GDM1 (cell line): ENCODE measurements around the gene GTF2F2.
"Not testable (repeated sequence)": the region's sequence is repeated elsewhere in the genome, so short reads cannot be mapped to it uniquely, and the experiment has no call there.

Experiments used
- DNase-seq: peaks from one replicate; lab custom pipeline; 2025; lab: John Stamatoyannopoulos, UW

Gene GTF2F2

DNA sequence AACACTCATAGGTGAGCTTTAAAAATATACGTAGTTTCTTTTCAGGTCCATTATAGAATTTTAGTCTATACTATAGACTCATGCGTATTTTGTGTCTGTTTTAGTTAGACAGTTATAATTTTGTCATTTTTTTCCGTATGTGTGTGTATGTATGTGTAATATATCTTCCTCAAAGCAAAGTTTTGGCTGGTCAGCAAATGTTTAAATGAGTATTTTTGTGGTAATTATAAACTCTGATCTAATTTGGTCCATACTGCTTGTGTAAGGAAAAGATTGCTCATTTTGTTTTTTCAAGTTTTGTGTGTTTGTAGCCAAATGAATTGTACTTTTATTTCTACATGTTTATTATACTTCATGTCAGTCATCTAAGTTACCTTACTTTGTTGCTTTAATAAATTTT is 60.0 kb downstream of the GTF2F2 start:
- DNase-seq, result no peak

DNA sequence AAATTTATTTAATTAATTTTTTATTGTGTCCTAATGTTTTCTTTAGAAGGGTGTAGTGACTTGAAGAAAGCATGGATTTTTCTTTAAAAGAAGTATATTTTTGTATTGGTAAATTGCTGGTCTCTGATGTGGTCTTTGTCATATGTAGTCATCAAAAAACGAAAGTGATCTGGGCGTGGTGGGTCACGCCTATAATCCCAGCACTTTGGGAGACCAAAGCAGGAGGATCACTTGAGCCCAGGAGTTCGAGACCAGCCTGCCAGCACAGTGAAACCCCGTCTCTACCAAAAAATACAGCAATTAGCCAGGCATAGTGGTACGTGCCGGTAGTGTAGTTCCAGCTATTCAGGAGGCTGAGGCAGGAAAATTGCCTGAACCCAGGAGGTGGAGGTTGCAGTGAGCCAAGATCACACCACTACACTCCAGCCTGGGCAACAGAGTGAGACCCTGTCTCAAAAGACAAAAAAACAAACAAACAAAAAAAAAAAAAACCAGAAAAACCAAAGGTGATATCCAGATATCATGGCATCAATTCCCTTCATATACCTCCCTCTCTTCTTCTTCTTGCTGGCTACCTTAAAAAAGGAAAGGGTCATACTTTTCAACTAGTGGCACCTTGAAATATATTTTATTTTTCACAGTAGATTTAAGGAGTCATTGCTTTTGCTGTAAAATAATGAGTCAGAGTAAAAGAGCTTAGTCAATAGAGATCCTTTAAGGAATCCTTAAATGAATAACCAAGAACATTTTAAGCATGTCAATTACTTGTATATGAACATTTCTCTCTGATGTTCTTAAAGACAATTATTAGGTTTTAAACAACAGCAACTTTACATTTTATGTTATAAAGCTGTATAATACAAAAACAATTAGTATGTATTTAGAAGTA is 60.6 kb downstream of the GTF2F2 start:
- DNase-seq, result no peak

DNA sequence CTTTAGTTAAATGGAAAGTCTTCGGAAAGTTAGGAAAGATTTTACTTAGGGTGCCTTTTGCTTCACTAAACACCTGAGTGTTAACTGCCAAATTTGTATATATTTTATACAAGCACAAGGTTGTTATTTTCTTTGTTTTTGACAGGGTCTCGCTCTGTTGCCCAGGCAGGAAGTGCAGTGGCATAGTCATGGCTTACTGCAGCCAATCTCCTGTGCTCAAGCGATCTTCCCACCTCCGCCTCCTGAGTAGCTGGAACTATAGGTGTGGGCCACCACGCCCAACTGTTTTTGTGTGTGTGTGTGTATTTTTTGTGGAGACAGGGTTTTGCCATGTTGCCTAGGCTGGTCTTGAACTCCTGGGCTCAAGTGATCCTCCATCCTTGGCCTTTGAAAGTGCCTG is 64.4 kb downstream of the GTF2F2 start:
- no peak for DNase-seq

DNA sequence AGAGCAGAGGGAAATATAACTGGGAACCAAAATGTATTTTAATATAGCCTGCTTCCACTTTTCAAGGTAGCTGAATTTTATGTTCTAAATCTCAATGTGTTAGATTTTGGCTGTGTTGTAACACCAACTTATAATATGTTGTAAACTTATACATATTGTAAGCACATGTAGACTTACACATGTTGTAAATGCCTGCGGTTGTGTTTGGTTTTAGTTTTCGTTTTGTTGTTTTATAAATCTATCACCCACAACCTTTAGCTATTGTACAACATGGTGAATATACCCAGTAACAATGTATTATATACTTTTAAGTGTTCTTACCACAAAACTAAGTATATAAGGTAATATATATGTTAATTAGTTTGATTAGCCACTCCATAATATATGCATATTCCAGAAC is 65.0 kb downstream of the GTF2F2 start:
- no peak for DNase-seq

DNA sequence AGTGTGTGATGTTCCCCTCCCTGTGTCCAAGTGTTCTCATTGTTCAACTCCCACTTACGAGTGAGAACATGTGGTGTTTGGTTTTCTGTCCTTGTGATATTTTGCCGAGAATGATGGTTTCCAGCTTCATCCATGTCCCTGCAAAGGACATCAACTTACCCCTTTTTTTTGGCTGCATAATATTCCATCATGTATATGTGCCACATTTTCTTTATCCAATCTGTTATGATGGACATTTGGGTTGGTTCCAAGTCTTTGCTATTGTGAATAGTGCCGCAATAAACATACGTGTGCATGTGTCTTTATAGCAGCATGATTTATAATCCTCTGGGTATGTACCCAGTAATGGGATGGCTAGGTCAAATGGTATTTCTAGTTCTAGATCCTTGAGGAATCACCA is 68.8 kb downstream of the GTF2F2 start:
- not testable (repeated sequence) for DNase-seq

DNA sequence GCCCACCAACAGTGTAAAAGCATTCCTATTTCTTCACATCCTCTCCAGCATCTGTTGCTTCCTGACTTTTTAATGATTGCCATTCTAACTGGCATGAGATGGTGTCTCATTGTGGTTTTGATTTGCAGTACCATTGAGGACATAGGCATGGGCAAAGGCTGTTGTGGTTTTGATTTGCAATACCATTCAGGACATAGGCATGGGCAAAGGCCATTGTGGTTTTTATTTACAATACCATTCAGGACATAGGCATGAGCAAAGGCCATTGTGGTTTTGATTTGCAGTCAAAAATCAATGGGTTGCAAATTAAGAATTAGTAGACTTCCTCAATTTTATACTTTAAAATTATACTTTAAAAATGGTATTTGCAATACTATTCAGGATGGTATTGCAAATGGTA is 69.2 kb downstream of the GTF2F2 start:
- DNase-seq, result not testable (repeated sequence)

DNA sequence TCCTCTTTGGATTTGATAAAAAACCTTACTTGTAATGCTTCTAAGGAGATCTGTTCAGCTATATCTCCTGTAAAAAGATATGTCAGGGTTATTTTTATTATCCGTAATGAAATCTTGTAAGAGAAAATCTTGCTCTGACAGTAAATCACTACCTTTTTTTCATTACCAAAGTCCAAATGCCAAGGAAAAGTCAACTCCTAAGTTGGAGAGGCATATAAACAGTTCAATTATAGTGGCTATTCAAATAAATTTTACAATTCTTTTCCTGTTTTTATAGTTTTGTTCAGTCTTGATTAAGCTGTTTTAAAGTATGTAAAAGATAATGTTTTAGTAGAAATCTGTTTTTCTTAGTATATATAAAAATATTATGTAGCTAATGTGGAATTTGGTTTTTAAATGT is 71.6 kb downstream of the GTF2F2 start:
- DNase-seq, result no peak

DNA sequence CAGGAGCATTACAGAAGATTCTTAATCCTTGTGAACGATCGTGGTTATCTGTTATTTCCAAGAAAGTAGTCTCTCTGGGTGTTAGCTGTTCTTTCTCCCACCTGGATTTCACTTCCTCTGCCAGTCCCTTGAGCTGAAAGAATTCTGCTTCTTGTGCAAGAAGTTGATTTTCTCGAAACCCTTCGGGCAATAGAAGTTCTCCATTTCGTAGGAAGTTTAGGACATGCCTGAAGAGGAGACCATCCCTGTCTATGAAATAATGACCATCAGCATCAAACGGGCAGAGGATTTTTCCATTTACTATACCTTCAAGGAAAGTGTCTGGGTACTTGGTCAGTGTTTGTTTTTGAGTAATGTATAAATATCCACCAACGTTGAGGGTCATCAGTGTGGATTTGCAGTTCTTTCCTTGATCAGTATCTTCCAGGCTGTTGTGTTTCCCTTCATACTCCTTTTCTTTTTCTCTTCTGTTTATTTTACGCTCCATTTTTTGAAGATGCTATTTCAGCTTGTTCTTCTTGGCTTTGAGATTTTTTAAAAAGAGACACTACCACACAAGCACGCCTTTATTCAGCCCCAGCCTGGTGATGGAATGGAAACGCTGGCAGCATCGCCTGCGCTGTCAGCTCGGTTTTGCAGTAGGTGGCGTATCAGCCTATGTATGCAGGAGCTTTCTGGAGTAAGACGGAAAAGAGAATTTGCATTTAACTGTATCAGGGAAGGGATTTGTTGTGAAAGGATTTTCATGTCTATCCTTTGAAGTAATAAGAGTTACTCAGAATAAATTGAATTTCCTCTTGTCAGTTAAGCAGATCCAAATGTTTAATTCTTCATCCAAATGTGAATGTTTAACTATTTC is 74.0 kb downstream of the GTF2F2 start:
- no peak for DNase-seq

DNA sequence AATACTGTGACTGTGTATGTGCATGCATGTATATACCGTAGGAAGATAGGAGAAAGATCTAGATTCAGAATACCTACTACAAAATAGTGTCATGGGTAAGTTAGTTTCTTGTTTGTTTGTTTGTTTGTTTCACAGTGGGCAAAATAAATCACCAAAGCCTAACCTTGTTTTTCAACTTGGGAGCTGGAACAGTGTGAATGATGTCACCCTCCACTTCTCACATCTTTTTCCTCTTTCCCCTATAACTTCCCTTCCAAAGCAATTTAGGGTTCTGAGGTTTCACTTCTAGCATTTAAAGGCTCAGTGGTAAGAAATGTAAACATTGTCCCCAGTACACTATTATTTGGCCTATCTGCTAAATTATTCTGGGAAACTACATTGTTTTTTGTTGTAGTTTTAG is 75.1 kb downstream of the GTF2F2 start:
- DNase-seq, result no peak

DNA sequence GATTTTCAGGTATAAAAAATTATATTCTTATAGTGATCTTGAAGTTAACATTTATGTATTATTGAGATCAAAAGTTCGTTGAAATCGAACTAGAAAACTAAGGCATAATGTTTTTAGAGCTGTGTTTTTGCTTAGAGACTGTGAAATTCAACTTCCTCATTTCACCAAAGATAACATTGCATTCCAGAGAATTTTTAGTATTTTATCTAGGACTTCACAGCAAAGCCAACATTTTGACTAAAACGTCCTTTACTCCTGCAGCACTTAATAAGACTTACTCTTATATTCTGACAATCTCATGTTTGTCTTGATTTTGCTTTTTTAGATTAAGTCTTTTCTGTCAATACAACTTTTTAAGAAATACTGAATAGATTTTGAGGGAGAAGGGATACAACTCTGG is 75.8 kb downstream of the GTF2F2 start:
- no peak for DNase-seq

DNA sequence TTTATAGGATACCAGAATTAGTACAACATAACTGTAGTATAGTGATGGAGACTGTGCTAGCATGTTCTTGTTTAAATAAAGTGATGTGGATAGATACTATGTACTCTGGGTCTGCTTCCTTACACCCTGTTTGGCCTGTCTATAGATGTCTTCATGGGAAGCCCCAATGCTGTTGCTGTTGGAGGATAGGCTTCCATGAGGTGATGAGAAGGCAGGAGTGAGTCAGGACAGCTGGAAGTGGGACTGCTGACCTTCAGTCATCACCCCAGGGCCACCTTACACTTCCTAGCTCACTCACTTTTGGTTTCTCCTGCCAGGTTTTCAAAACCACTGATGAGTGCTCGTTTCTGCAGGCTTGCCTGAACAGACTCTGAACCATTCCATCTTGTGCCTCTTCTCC is 76.3 kb downstream of the GTF2F2 start:
- no peak for DNase-seq

DNA sequence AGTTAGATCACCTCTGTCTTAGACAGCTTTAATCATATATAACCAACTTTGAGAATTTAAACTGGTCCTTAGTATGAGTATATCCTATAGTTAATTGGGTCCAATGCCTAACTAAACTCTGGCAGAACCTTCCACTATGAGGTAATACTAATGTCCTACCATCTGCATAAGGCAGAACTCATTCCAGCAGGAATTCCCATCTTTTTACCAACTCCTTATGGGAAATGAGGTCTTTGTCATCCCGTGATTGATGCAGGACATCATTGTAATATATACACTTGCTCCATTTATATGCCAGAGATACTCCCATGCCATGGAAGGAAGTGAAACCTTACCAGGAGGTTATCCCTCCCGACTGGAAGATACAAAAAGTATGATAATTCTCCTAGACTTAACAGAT is 77.7 kb downstream of the GTF2F2 start:
- no peak for DNase-seq

DNA sequence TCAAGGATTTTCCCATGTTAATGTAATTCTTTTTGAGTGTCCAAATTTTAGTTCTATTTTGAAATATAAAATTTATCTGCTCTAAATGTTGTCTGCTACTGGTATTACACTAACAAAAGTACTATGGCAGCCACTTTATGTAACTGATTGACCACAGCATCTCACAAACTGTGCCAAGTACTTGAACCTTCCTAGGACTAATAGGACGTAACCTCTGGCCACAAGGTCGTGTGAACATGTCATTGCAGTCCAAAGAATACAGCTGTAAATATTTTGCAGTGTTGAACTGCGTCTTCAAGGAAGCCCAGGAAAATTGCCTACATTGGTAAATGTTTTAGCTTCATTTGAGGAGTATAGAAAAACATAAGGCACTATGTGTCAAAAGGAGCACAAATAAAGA is 78.6 kb downstream of the GTF2F2 start:
- no peak for DNase-seq

DNA sequence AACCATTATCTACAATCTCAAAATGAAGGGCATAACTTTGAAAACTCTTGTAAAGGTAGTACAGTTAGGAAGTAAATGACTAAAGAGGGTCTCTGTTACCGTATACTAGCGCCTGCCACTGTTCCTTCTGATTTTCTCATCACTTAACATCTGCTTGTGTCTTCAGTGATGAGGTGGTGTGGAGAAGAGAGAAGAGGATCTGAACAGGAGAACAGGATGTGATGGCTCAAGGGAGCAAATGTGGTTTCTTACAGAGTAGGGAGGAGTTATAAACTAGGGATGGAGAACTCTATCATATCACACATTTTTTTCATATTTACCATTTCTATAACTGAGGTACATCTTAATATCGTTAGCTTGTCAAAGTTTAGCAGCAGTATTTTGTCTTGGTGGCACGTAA is 79.4 kb downstream of the GTF2F2 start:
- no peak for DNase-seq

DNA sequence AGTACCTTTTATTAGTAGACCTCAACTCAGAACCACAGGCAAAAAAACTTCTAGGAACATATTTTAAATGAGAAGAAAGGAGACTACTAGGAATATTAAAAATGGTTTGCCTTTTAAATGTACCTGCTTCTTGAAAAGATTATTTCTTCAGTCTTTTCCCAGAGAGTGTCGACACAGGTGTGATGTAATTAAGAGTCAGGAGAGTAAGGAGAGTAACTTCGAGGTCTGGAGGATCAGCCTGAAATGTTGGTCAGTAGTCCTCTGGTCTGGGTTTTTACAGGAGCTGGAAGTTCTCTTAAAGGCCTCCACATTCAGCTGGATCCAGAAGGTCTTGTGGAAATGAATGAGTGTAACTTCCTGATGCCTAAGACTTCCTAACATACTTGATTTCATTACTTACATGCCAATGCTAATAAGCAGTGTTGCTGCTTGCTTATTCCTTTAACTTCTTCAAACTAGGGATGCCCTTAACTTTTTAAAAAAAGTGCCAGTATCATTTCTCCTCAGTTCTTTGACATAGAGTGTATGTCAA is 80.5 kb downstream of the GTF2F2 start, which contains the start of gene KCTD4:
TSS of gene KCTD4 (minus strand) at position 345 of the 532 bp plus-strand sequence. CDS start 6,478 bp downstream, outside the sequence.
- DNase-seq, result no peak

DNA sequence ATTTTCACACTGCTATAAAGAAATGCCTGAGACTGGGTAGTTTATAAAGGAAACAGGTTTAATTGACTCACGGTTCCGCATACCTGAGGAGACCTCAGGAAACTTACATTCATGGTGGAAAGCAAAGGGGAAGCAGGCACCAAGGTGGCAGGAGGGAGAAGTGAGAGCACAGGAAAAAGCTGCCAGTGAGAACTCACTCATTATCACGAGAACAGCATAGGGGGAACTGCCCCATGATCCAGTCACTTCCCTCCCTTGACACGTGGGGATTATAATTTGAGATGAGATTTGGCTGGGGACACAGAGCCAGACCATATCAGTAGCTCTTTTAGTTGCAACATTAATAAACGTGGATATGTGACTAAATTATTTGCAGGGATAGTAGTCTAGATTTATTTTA is 84.8 kb downstream of the GTF2F2 start:
- DNase-seq, result peak; percentile 28

DNA sequence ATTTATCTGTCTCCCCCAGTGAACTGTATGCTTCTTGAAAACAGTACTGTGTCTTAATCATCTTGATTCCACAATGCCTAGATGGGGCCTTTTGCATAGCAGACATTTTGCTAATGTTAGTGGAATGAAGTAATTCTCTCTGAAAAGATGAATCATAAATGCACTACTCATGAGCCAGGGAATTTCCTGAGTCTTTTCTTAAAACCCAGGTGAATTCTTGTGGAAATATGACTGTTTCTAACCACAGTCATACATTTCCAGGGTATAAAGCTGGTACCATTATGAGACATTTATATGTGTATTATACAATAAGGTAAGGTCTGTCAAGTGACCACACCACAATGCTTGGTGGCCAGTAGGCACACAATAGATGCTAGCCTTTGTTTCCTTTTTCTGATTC is 86.0 kb downstream of the GTF2F2 start:
- no peak for DNase-seq

DNA sequence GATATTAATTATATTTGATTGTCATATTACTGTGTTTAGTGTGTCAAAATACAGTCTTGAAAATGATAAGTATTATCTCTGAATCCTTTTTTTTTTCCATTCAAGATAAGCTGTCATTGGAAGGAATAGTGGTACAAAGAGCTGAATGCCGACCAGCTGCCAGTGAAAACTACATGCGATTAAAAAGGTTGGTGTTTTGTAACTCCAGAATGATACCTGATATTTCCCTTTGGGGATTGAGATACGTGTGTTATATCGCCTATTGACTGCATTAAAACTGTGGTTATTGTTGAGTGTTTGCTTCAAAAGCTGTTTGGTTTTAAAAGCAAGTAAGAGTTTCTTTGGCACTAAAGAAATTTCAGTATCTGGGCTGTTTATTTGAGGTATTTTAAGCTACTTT is 87.0 kb downstream of the GTF2F2 start:
- no peak for DNase-seq

DNA sequence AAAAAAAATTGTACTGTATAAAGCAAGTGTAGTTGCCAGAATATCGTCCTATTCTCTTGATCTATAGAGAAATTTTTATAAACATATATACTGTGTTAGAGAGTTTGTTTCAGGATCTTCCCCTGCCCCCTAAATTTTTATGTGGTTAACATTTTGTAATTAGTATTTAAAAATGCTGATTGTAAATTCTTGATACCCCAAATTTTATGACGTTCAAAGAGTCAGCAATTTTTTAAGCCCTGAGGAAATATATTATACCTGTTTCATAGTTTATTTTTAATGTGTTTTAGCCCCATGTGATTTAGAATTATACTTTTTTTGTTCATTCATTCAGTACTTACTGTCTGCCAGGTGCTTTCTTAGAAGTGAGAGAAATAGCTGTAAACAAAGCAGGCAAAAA is 87.8 kb downstream of the GTF2F2 start:
- DNase-seq, result no peak

DNA sequence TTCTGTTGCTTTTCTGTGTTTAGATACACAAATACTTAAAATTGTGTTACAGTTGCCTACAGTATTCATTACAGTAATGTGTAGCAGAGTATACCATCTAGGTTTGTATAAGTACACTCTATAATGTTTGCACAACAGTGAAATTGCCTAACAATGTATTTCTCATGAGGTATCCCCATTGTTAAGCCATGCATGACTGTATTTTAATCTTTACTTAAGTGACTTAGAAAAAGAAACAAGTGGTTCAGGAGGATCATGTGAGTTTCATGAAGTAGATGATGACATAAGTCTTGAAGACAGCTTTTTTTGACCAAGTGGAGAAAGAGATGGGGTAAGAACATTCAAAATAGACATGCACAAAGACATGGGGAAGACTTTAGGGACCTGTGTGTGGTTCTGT is 88.9 kb downstream of the GTF2F2 start:
- no peak for DNase-seq

DNA sequence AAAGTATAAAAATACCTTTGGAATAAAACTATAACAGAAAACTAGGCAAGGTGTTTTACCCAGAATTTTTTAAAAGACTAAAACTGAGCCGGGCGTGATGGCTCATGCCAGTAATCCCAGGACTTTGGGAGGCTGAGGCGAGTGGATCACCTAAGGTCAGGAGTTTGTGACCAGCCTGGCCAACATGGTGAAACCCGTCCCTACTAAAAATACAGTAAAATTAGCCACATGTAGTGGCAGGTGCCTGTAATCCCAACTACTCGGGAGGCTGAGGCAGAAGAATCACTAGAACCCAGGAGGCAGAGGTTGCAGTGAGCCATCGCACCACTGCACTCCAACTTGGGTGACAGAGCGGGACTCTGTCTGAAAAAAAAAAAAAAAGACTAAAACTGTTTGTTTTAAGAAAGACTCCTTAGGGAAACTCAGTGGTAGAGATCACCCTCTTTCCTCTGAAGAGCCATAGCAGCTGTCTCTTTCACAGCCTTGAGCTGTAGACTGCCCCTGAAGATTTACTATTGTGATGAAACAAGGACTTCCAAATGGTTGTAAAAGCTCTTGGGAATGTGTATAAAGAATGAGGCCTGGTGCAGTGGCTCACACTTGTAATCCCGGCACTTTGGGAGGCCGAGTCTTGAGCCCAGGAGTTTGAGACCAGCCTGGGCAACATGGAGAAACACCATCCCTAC is 95.2 kb downstream of the GTF2F2 start:
- no peak for DNase-seq

DNA sequence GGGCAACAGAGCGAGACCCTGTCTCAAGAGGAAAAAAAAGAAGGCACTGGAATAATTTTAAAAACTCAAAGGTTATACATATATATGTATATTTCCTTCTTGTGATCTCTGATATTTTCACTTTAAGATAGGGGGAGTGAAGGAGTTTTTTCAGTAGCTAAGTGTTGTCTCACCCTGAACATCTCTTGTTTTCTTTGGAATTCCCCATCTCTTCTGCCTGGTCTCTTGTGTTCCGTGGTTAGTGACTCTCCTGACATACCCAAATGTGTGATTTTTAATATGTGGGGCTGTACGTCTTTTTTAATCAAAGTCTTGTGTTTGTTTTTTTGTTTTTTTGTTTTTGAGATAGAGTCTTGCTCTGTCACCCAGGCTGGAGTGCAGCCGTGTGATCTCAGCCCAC is 95.9 kb downstream of the GTF2F2 start:
- no peak for DNase-seq
